DOHH2 (cell line): ENCODE results near the gene TIPIN.

ENCODE experiments used
- H3F3A ChIP-seq: fragments of 200-600 bp; sonication (generic), shearing (Covaris generic); 2 replicates; pipeline ENCODE4 v1.6.0; 2016; ENCODE audit warnings: antibody characterized with exemption, mild to moderate bottlenecking; ENCODE audit not compliant: control insufficient read depth, insufficient read depth
- H3K27ac ChIP-seq: fragments of 200-600 bp; sonication (generic); 2 replicates; pipeline ENCODE4 v1.5.1; 2014; ENCODE audit warnings: low read depth, mild to moderate bottlenecking, low read length, moderate library complexity
- H3K27me3 ChIP-seq: fragments of 200-600 bp; sonication (generic); 2 replicates; pipeline ENCODE4 v1.6.1; 2014; ENCODE audit warnings: mild to moderate bottlenecking, low read length, mixed read lengths; ENCODE audit not compliant: control insufficient read depth
- H3K36me3 ChIP-seq: fragments of 200-600 bp; sonication (generic); 2 replicates; pipeline ENCODE4 v1.6.1; 2014; ENCODE audit warnings: mild to moderate bottlenecking, low read length, moderate library complexity, mixed read lengths; ENCODE audit not compliant: control insufficient read depth
- H3K4me1 ChIP-seq: fragments of 200-600 bp; sonication (generic); 2 replicates; pipeline ENCODE4 v1.6.1; 2014; ENCODE audit warnings: mild to moderate bottlenecking, low read length, mixed read lengths; ENCODE audit not compliant: control insufficient read depth
- H3K4me2 ChIP-seq: fragments of 200-600 bp; sonication (generic); 2 replicates; pipeline ENCODE4 v1.6.0; 2014; ENCODE audit warnings: mild to moderate bottlenecking, low read length, moderate library complexity
- H3K4me3 ChIP-seq: fragments of 200-600 bp; sonication (generic); 2 replicates; pipeline ENCODE4 v1.5.1; 2014; ENCODE audit warnings: mild to moderate bottlenecking, low read length, mixed read lengths
- H3K79me2 ChIP-seq: fragments of 200-600 bp; sonication (generic); 2 replicates; pipeline ENCODE4 v1.6.1; 2014; ENCODE audit warnings: mild to moderate bottlenecking, low read length, mixed read lengths; ENCODE audit not compliant: control insufficient read depth
- H3K9me2 ChIP-seq: fragments of 200-600 bp; sonication (generic); replicated peaks from 2 replicates; pipeline ENCODE4 v1.6.1; 2014; ENCODE audit warnings: mild to moderate bottlenecking, low read length, mixed read lengths; ENCODE audit not compliant: control insufficient read depth
- H3K9me3 ChIP-seq: fragments of 200-600 bp; sonication (generic); 2 replicates; pipeline ENCODE4 v1.6.1; 2014; ENCODE audit warnings: antibody characterized with exemption, low read length, mixed read lengths; ENCODE audit not compliant: control insufficient read depth, insufficient read depth
- H4K20me1 ChIP-seq: fragments of 200-600 bp; sonication (generic); 2 replicates; pipeline ENCODE4 v1.6.0; 2014; ENCODE audit warnings: low read depth, mild to moderate bottlenecking, antibody characterized with exemption, low read length, moderate library complexity; ENCODE audit not compliant: control insufficient read depth, insufficient read depth
- CTCF ChIP-seq: fragments of 200-600 bp; sonication (generic); IDR thresholded peaks from one replicate; pipeline ENCODE4 v1.5.1; 2014; ENCODE audit warnings: antibody characterized with exemption, mild to moderate bottlenecking, low read depth, low read length; ENCODE audit not compliant: poor library complexity, severe bottlenecking
- EZH2phosphoT487 ChIP-seq: fragments of 200-600 bp; sonication (generic); IDR thresholded peaks from 2 replicates; pipeline ENCODE4 v1.6.1; 2017; ENCODE audit warnings: borderline replicate concordance, mild to moderate bottlenecking, antibody characterized with exemption, low read length, moderate library complexity, mixed read lengths

Gene TIPIN

GRCh38 chr15:66389859-66390381, 33.4 kb upstream of the TIPIN start:
- Histone ChIP-seq H3K27ac (peak overlapping the region; percentile 87), H4K20me1 (peaks cover 31% of the 10 kb centered on the region), H3K4me1 (peaks cover 71% of the 10 kb centered on the region), H3K4me2 (peak overlapping the region; percentile 71), H3K79me2 (peaks cover 94% of the 10 kb centered on the region), H3K9me3 (no peaks in the 10 kb centered on the region), H3K9me2 (no peaks in the 10 kb centered on the region), H3K27me3 (no peaks in the 10 kb centered on the region), H3K36me3 (peaks cover 68% of the 10 kb centered on the region), H3F3A (peaks cover 26% of the 10 kb centered on the region), H3K4me3 (peak overlapping the region; percentile 86)
- TF ChIP-seq CTCF = no peak
- TF ChIP-seq EZH2phosphoT487 = no peak

DNA sequence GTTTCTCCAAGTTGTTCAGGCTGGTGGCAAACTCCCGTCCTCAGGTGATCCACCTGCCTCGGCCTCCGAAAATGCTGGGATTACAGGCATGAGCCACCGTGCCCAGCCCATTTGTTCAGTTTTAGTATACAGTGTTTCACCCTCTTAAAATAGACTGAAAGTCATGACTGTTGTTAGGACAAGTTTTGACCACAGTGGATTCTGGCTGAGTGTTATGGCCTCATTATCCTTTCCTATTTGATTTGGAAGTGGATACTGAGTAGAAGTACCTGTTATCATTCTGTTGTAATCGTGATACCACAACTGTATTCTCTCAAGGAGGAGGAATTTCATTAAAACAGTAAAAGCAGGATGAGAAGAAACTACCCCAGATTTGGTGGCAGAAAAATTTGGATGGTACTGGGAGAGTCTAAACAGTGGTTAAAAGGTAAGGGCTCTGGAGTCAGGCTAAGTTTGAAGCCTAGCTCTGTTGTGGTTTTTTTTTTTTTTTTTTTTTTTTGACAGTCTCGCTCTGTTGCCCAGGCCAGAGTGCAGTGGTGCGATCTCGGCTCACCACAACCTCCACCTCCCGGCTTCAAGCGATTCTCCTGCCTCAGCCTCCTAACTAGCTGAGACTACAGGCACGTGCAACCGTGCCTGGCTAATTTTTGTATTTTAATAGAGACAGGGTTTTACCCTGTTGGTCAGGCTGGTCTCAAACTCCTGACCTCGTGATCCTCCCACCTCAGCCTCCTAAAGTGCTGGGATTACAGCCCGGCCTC, 32.8 kb upstream of the TIPIN start:
- Histone ChIP-seq H3K4me2 (peak overlapping the region; percentile 71), H3K36me3 (peaks cover 61% of the 10 kb centered on the region), H3K27me3 (no peaks in the 10 kb centered on the region), H3K27ac (peak overlapping the region; percentile 87), H3K4me3 (peak overlapping the region; percentile 86), H3K4me1 (peaks cover 64% of the 10 kb centered on the region), H3K9me3 (no peaks in the 10 kb centered on the region), H3K79me2 (peaks cover 88% of the 10 kb centered on the region), H3K9me2 (no peaks in the 10 kb centered on the region), H3F3A (peaks cover 26% of the 10 kb centered on the region), H4K20me1 (peaks cover 26% of the 10 kb centered on the region)
- TF ChIP-seq EZH2phosphoT487 = no peak
- no peak for TF ChIP-seq CTCF

GRCh38 chr15:66388576-66388975, 32.1 kb upstream of the TIPIN start:
- Histone ChIP-seq H4K20me1 (peaks cover 19% of the 10 kb centered on the region; the same call in 1 of the 2 replicates), H3K4me1 (peaks cover 57% of the 10 kb centered on the region), H3F3A (peaks cover 26% of the 10 kb centered on the region), H3K9me2 (no peaks in the 10 kb centered on the region), H3K27ac (peak overlapping the region; percentile 87), H3K4me3 (peak overlapping the region; percentile 86), H3K27me3 (no peaks in the 10 kb centered on the region), H3K36me3 (peaks cover 54% of the 10 kb centered on the region), H3K9me3 (no peaks in the 10 kb centered on the region), H3K4me2 (peak overlapping the region; percentile 71), H3K79me2 (peaks cover 81% of the 10 kb centered on the region)
- TF ChIP-seq EZH2phosphoT487 = no peak
- no peak for TF ChIP-seq CTCF
